Kidney epithelial cell (primary cell): ENCODE measurements around the gene SOX1. TPM values are rescaled to one million over a fixed set of nuclear protein-coding genes. Genes with fewer than 3 reads are reported as not detected.

ENCODE experiments used
- DNase-seq: peaks from one replicate; pipeline ENCODE4 v3.0.0-alpha.2; 2010; ENCODE audit warnings: low read depth
- H3K27me3 ChIP-seq: 2 replicates; pipeline ENCODE4 v1.6.0; 2011; ENCODE audit warnings: low read length; ENCODE audit not compliant: control insufficient read depth, insufficient read depth
- H3K36me3 ChIP-seq: 2 replicates; pipeline ENCODE4 v1.5.1; 2011; ENCODE audit warnings: low read length; ENCODE audit not compliant: control insufficient read depth, insufficient read depth
- H3K4me3 ChIP-seq: 2 replicates; pipeline ENCODE4 v1.5.1; 2011; ENCODE audit warnings: low read depth, mild to moderate bottlenecking, control low read depth, low read length
- CTCF ChIP-seq: IDR thresholded peaks from 2 replicates; pipeline ENCODE4 v1.5.1; 2011; ENCODE audit warnings: mild to moderate bottlenecking, moderate library complexity, low read length, control low read depth, inconsistent platforms; ENCODE audit not compliant: insufficient read depth, poor library complexity, severe bottlenecking
- total RNA-seq: library from RNA; depleted of rRNA; stranded (reverse); fragments of >200 nt; gene quantifications from 2 replicates; pipeline ENCODE4 v1.2.3, GENCODE V29; 2015

SOX1 gene
- total RNA-seq, 1 donor from 2014 or later, result not detected

GRCh38 chr13:112077729-112078128, 10.8 kb downstream of the SOX1 start:
- no peak for TF ChIP-seq CTCF
- H3K4me3 ChIP-seq, result no peak overlapping the region
- DNase-seq, result no peak
- H3K36me3 ChIP-seq, result no peaks in the 10 kb centered on the region
- H3K27me3 ChIP-seq, result peaks cover 52% of the 10 kb centered on the region

- no peak for DNase-seq
- TF ChIP-seq CTCF, result no peak
These were observed 11.3 kb downstream of the SOX1 start for GRCh38 chr13:112078216-112078615.

GRCh38 chr13:112078879-112079531, 12.1 kb downstream of the SOX1 start:
- H3K36me3 ChIP-seq, result no peaks in the 10 kb centered on the region
- DNase-seq, result no peak
- peaks cover 39% of the 10 kb centered on the region for H3K27me3 ChIP-seq
- no peak for TF ChIP-seq CTCF
- no peak overlapping the region for H3K4me3 ChIP-seq

More at GRCh38 chr13:112078216-112078615, 11.3 kb downstream of the SOX1 start:
- Histone ChIP-seq H3K4me3 (no peak overlapping the region), H3K36me3 (no peaks in the 10 kb centered on the region), H3K27me3 (peaks cover 47% of the 10 kb centered on the region)

GRCh38 chr13:112079696-112080095, 12.7 kb downstream of the SOX1 start:
- Histone ChIP-seq H3K4me3 (no peak overlapping the region), H3K36me3 (no peaks in the 10 kb centered on the region), H3K27me3 (peaks cover 32% of the 10 kb centered on the region)
- no peak for DNase-seq
- no peak for TF ChIP-seq CTCF

- no peaks in the 10 kb centered on the region for H3K36me3 ChIP-seq
- H3K4me3 ChIP-seq, result no peak overlapping the region
- no peak for DNase-seq
- H3K27me3 ChIP-seq, result peaks cover 2% of the 10 kb centered on the region
- no peak for TF ChIP-seq CTCF
These were observed 17.0 kb downstream of the SOX1 start for GRCh38 chr13:112083971-112084370.

GRCh38 chr13:112092453-112092852, 25.5 kb downstream of the SOX1 start:
- DNase-seq, result no peak
- no peak for TF ChIP-seq CTCF
- no peaks in the 10 kb centered on the region for H3K27me3 ChIP-seq

More at GRCh38 chr13:112092453-112092852, 25.5 kb downstream of the SOX1 start:
- Histone ChIP-seq H3K4me3 (no peak overlapping the region), H3K36me3 (no peaks in the 10 kb centered on the region)
